B cell (primary cell): Measurements from ENCODE around the gene KRTAP10-5.

Source experiments
- CTCF ChIP-seq: fragments of 200-600 bp; IDR thresholded peaks from one replicate; pipeline ENCODE4 v1.8.0; 2022; ENCODE audit warnings: antibody characterized with exemption, mild to moderate bottlenecking
- EZH2 ChIP-seq: IDR thresholded peaks from 2 replicates; pipeline ENCODE4 v1.6.1; 2012; ENCODE audit warnings: borderline replicate concordance, low read depth, mild to moderate bottlenecking, moderate library complexity, low read length; ENCODE audit not compliant: insufficient read depth, poor library complexity, severe bottlenecking

GRCh38 chr21:44626262-44626661 is 45.9 kb upstream of the KRTAP10-5 start:
- TF ChIP-seq EZH2 (no peak), CTCF (no peak)
